H9 (cell line): Measurements from ENCODE around the gene IL6R. TPM values are rescaled to one million over a fixed set of nuclear protein-coding genes. Genes with fewer than 3 reads are reported as not detected.

Experiments
- DNase-seq: peaks from one replicate; pipeline ENCODE4 v3.0.0-alpha.2; 2017
- H2AFZ ChIP-seq: one replicate; pipeline ENCODE4 v1.6.1; 2013; ENCODE audit warnings: mild to moderate bottlenecking, low read length, control low read depth, moderate library complexity
- H2AK5ac ChIP-seq: 2 replicates; pipeline ENCODE4 v1.6.1; 2013; ENCODE audit warnings: low read length, control low read depth, mixed read lengths; ENCODE audit not compliant: insufficient read length
- H2BK120ac ChIP-seq: one replicate; pipeline ENCODE4 v1.6.1; 2013; ENCODE audit warnings: low read depth, mild to moderate bottlenecking, low read length, control low read depth, inconsistent platforms; ENCODE audit not compliant: poor library complexity, severe bottlenecking
- H2BK12ac ChIP-seq: 2 replicates; pipeline ENCODE4 v1.6.1; 2013; ENCODE audit warnings: low read length, control low read depth, mixed read lengths, low read depth; ENCODE audit not compliant: insufficient read length
- H2BK15ac ChIP-seq: 2 replicates; pipeline ENCODE4 v1.6.1; 2013; ENCODE audit warnings: low read depth, low read length, control low read depth
- H2BK20ac ChIP-seq: one replicate; pipeline ENCODE4 v1.6.1; 2013; ENCODE audit warnings: low read depth, mild to moderate bottlenecking, low read length, control low read depth, inconsistent platforms; ENCODE audit not compliant: poor library complexity, severe bottlenecking
- H2BK5ac ChIP-seq: 2 replicates; pipeline ENCODE4 v1.6.1; 2013; ENCODE audit warnings: low read length, control low read depth, mixed read lengths; ENCODE audit not compliant: insufficient read length
- H3K14ac ChIP-seq: 2 replicates; pipeline ENCODE4 v1.6.1; 2013; ENCODE audit warnings: low read length, control low read depth; ENCODE audit not compliant: insufficient read depth
- H3K18ac ChIP-seq: 2 replicates; pipeline ENCODE4 v1.6.1; 2013; ENCODE audit warnings: low read depth, mild to moderate bottlenecking, mixed read lengths, low read length, control low read depth; ENCODE audit not compliant: insufficient read length
- H3K23ac ChIP-seq: 2 replicates; pipeline ENCODE4 v1.6.1; 2013; ENCODE audit warnings: low read length, control low read depth, mixed read lengths, low read depth; ENCODE audit not compliant: insufficient read length
- H3K23me2 ChIP-seq: 2 replicates; pipeline ENCODE4 v1.6.1; 2013; ENCODE audit warnings: low read depth, mild to moderate bottlenecking, mixed read lengths, low read length, control low read depth; ENCODE audit not compliant: insufficient read length, poor library complexity, severe bottlenecking
- H3K27ac ChIP-seq: 2 replicates; pipeline ENCODE4 v1.5.1; 2013; ENCODE audit warnings: low read length, control low read depth, mixed read lengths, low read depth; ENCODE audit not compliant: insufficient read length
- H3K27me3 ChIP-seq: 2 replicates; pipeline ENCODE4 v1.6.1; 2013; ENCODE audit warnings: low read length, control low read depth, inconsistent platforms; ENCODE audit not compliant: insufficient read depth
- H3K4ac ChIP-seq: 2 replicates; pipeline ENCODE4 v1.6.1; 2013; ENCODE audit warnings: low read depth, mild to moderate bottlenecking, control low read depth, inconsistent platforms, low read length, moderate library complexity
- H3K4me1 ChIP-seq: 2 replicates; pipeline ENCODE4 v1.6.1; 2013; ENCODE audit warnings: low read length, control low read depth, inconsistent platforms; ENCODE audit not compliant: insufficient read depth
- H3K4me2 ChIP-seq: 2 replicates; pipeline ENCODE4 v1.6.1; 2013; ENCODE audit warnings: low read length, control low read depth, mixed read lengths; ENCODE audit not compliant: insufficient read length, insufficient read depth
- H3K56ac ChIP-seq: 2 replicates; pipeline ENCODE4 v1.6.1; 2013; ENCODE audit warnings: low read depth, mild to moderate bottlenecking, mixed read lengths, low read length, control low read depth; ENCODE audit not compliant: insufficient read length
- H3K79me1 ChIP-seq: 2 replicates; pipeline ENCODE4 v1.6.1; 2013; ENCODE audit warnings: low read depth, mild to moderate bottlenecking, moderate library complexity, low read length, control low read depth, inconsistent platforms; ENCODE audit not compliant: insufficient read depth, poor library complexity, severe bottlenecking
- H3K79me2 ChIP-seq: 2 replicates; pipeline ENCODE4 v1.6.1; 2013; ENCODE audit warnings: low read length, control low read depth, inconsistent platforms; ENCODE audit not compliant: insufficient read depth
- H3K9ac ChIP-seq: 2 replicates; pipeline ENCODE4 v1.6.1; 2013; ENCODE audit warnings: low read length, control low read depth, mixed read lengths; ENCODE audit not compliant: insufficient read length; ENCODE audit errors: extremely low read depth
- H3K9me3 ChIP-seq: one replicate; pipeline ENCODE4 v1.6.1; 2013; ENCODE audit warnings: low read depth, low read length, inconsistent platforms; ENCODE audit not compliant: control insufficient read depth
- H3T11ph ChIP-seq: one replicate; pipeline ENCODE4 v1.6.1; 2013; ENCODE audit warnings: mild to moderate bottlenecking, low read length, control low read depth, inconsistent platforms
- H4K20me1 ChIP-seq: one replicate; pipeline ENCODE4 v1.6.1; 2013; ENCODE audit not compliant: control insufficient read depth, insufficient read length, insufficient read depth
- H4K5ac ChIP-seq: 2 replicates; pipeline ENCODE4 v1.6.1; 2013; ENCODE audit warnings: low read depth, mild to moderate bottlenecking, mixed read lengths, low read length, control low read depth; ENCODE audit not compliant: insufficient read length
- H4K8ac ChIP-seq: replicated peaks from 2 replicates; pipeline ENCODE4 v1.6.1; 2013; ENCODE audit warnings: low read length, control low read depth, mixed read lengths, low read depth; ENCODE audit not compliant: insufficient read length
- H4K91ac ChIP-seq: 2 replicates; pipeline ENCODE4 v1.6.1; 2013; ENCODE audit warnings: low read depth, mild to moderate bottlenecking, moderate library complexity, mixed read lengths, low read length, control low read depth; ENCODE audit not compliant: insufficient read length
- H3K27ac Mint-ChIP-seq, 3 experiments: 2 replicates in 2 of 3; 3 replicates in 1 of 3; pipeline ENCODE4 v1.8.0; 2020 to 2021; ENCODE audit warnings: mixed read lengths in 3 of 3, mild to moderate bottlenecking in 1 of 3, moderate library complexity in 1 of 3
- H3K27me3 Mint-ChIP-seq: 2 replicates; pipeline ENCODE4 v1.8.0; 2021; ENCODE audit warnings: low read depth, mild to moderate bottlenecking, moderate library complexity, mixed read lengths
- H3K36me3 Mint-ChIP-seq, 3 experiments: 2 replicates in 2 of 3; 3 replicates in 1 of 3; pipeline ENCODE4 v1.8.0; 2020 to 2021; ENCODE audit warnings: low read depth in 3 of 3, mixed read lengths in 3 of 3; ENCODE audit not compliant: insufficient read depth in 1 of 3
- H3K4me1 Mint-ChIP-seq, 2 experiments: 2 replicates each; pipeline ENCODE4 v1.8.0; 2020; ENCODE audit warnings: mixed read lengths in 2 of 2
- H3K4me3 Mint-ChIP-seq, 2 experiments: 2 replicates in 1 of 2; 3 replicates in 1 of 2; pipeline ENCODE4 v1.8.0; 2020 to 2021; ENCODE audit warnings: mild to moderate bottlenecking in 2 of 2, mixed read lengths in 2 of 2, moderate library complexity in 1 of 2
- H3K9me3 Mint-ChIP-seq, 2 experiments: 2 replicates in 1 of 2; 3 replicates in 1 of 2; pipeline ENCODE4 v1.8.0; 2020; ENCODE audit warnings: mild to moderate bottlenecking in 2 of 2, mixed read lengths in 2 of 2, moderate library complexity in 1 of 2
- WGBS: extraction: QIAGEN DNeasy Blood & Tissue Kit; methylation state at CpG from one replicate; pipeline ENCODE4 v1.1.7; 2013; ENCODE audit warnings: missing lambda C conversion rate, low lambda C conversion rate, mixed read lengths; ENCODE audit not compliant: insufficient read length; ENCODE audit errors: extremely low coverage; 5-methylcytosine and 5-hydroxymethylcytosine counted together
- total RNA-seq: library from RNA; stranded (reverse); gene quantifications from 2 replicates; pipeline ENCODE4 v1.2.1, GENCODE V29; 2021
- TF ChIP-seq, protein P1 (sequence below): fragments of 200-600 bp; sonication (generic); conservative IDR thresholded peaks from 3 replicates; pipeline ENCODE4 v1.8.0; 2021; ENCODE audit warnings: antibody characterized with exemption, mild to moderate bottlenecking

Gene IL6R
- total RNA-seq, 1 experiment from 2014 or later, result 1.7 TPM

DNA sequence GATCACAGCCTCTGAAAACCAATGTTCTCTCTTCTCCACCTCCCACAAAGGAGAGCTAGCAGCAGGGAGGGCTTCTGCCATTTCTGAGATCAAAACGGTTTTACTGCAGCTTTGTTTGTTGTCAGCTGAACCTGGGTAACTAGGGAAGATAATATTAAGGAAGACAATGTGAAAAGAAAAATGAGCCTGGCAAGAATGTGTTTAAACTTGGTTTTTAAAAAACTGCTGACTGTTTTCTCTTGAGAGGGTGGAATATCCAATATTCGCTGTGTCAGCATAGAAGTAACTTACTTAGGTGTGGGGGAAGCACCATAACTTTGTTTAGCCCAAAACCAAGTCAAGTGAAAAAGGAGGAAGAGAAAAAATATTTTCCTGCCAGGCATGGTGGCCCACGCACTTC lies 61.1 kb downstream of the IL6R start:
- no peak overlapping the region for H4K8ac ChIP-seq
- TF ChIP-seq, protein P1, sequence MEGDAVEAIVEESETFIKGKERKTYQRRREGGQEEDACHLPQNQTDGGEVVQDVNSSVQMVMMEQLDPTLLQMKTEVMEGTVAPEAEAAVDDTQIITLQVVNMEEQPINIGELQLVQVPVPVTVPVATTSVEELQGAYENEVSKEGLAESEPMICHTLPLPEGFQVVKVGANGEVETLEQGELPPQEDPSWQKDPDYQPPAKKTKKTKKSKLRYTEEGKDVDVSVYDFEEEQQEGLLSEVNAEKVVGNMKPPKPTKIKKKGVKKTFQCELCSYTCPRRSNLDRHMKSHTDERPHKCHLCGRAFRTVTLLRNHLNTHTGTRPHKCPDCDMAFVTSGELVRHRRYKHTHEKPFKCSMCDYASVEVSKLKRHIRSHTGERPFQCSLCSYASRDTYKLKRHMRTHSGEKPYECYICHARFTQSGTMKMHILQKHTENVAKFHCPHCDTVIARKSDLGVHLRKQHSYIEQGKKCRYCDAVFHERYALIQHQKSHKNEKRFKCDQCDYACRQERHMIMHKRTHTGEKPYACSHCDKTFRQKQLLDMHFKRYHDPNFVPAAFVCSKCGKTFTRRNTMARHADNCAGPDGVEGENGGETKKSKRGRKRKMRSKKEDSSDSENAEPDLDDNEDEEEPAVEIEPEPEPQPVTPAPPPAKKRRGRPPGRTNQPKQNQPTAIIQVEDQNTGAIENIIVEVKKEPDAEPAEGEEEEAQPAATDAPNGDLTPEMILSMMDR, result no peak
- no peak overlapping the region for H4K5ac ChIP-seq
- no peak overlapping the region for H3K4me3 Mint-ChIP-seq
- no peak overlapping the region for H2AK5ac ChIP-seq
- no peaks in the 10 kb centered on the region for H4K20me1 ChIP-seq
- no peak overlapping the region for H3K4me2 ChIP-seq
- no peak overlapping the region for H3K27ac Mint-ChIP-seq
- H3K79me2 ChIP-seq, result no peaks in the 10 kb centered on the region
- H3K27ac ChIP-seq, result no peak overlapping the region
- no peaks in the 10 kb centered on the region for H3K9me3 ChIP-seq
- no peak overlapping the region for H2BK12ac ChIP-seq
- no peaks in the 10 kb centered on the region; a peak in 1 of 7 replicates for H3K36me3 Mint-ChIP-seq
- H2AFZ ChIP-seq, result no peak overlapping the region
- no peaks in the 10 kb centered on the region for H3K27me3 ChIP-seq
- H2BK20ac ChIP-seq, result no peak overlapping the region
- no peak overlapping the region for H4K91ac ChIP-seq
- H3K79me1 ChIP-seq, result no peaks in the 10 kb centered on the region
- no peak overlapping the region for H3K18ac ChIP-seq
- no peak for DNase-seq
- peak overlapping the region; percentile 41 for H2BK120ac ChIP-seq
- no peak overlapping the region for H3T11ph ChIP-seq
- no peak overlapping the region for H2BK5ac ChIP-seq
- H3K27me3 Mint-ChIP-seq, result no peaks in the 10 kb centered on the region
- no peak overlapping the region for H3K56ac ChIP-seq
- H3K9ac ChIP-seq, result no peak overlapping the region
- no peak overlapping the region for H2BK15ac ChIP-seq
- H3K23ac ChIP-seq, result no peak overlapping the region
- no peaks in the 10 kb centered on the region for H3K9me3 Mint-ChIP-seq
- H3K4me1 Mint-ChIP-seq, result peaks cover 12 to 21% of the 10 kb centered on the region in 2 experiments
- H3K23me2 ChIP-seq, result no peaks in the 10 kb centered on the region
- no peak overlapping the region for H3K14ac ChIP-seq
- H3K4ac ChIP-seq, result no peak overlapping the region
- peaks cover 2% of the 10 kb centered on the region; the same call in 1 of the 2 replicates for H3K4me1 ChIP-seq
- WGBS, result no CpG with 5 or more reads among the region's 3 CpGs
